Trophoblast cell (in vitro differentiated cells and primary cell): ENCODE data around the gene ARSG.
"Not testable (repeated sequence)": the region's sequence is repeated elsewhere in the genome, so short reads cannot be mapped to it uniquely, and the experiment has no call there.

Experiments
- DNase-seq, 2 donors: peaks; one replicate each; pipeline ENCODE4 v3.0.0-alpha.2; 2016
- H2AFZ ChIP-seq: 2 replicates; pipeline ENCODE4 v1.6.1; 2013; ENCODE audit warnings: low read length, moderate library complexity, mild to moderate bottlenecking; ENCODE audit not compliant: insufficient read depth, poor library complexity
- H2AK5ac ChIP-seq: 2 replicates; pipeline ENCODE4 v1.6.1; 2013; ENCODE audit warnings: mild to moderate bottlenecking, low read length
- H2BK120ac ChIP-seq: 2 replicates; pipeline ENCODE4 v1.6.1; 2013; ENCODE audit warnings: low read length, mild to moderate bottlenecking, moderate library complexity; ENCODE audit not compliant: insufficient read depth, poor library complexity
- H2BK12ac ChIP-seq: 2 replicates; pipeline ENCODE4 v1.6.1; 2013; ENCODE audit warnings: mild to moderate bottlenecking, low read length, moderate library complexity
- H2BK5ac ChIP-seq: 2 replicates; pipeline ENCODE4 v1.6.1; 2013; ENCODE audit warnings: low read length, low read depth, moderate library complexity, mild to moderate bottlenecking; ENCODE audit not compliant: poor library complexity
- H3K14ac ChIP-seq: 2 replicates; pipeline ENCODE4 v1.6.1; 2013; ENCODE audit warnings: mild to moderate bottlenecking, low read length
- H3K18ac ChIP-seq: 2 replicates; pipeline ENCODE4 v1.6.1; 2013; ENCODE audit warnings: mild to moderate bottlenecking, low read length
- H3K23ac ChIP-seq: 2 replicates; pipeline ENCODE4 v1.6.1; 2013; ENCODE audit warnings: low read length
- H3K27ac ChIP-seq: 2 replicates; pipeline ENCODE4 v1.5.1; 2013; ENCODE audit warnings: low read depth, mild to moderate bottlenecking, inconsistent platforms, low read length, moderate library complexity
- H3K27me3 ChIP-seq: 2 replicates; pipeline ENCODE4 v1.6.1; 2013; ENCODE audit warnings: inconsistent platforms, mild to moderate bottlenecking, low read length, moderate library complexity; ENCODE audit not compliant: insufficient read depth
- H3K36me3 ChIP-seq, 2 experiments: 1 replicate in 1 of 2; 2 replicates in 1 of 2; pipeline ENCODE4 v1.6.1; 2013; ENCODE audit warnings: low read length in 2 of 2, mild to moderate bottlenecking in 2 of 2, moderate library complexity in 1 of 2; ENCODE audit not compliant: insufficient read depth in 2 of 2, control insufficient read depth in 1 of 2
- H3K4ac ChIP-seq: 2 replicates; pipeline ENCODE4 v1.6.1; 2013; ENCODE audit warnings: low read depth, mild to moderate bottlenecking, low read length, moderate library complexity
- H3K4me1 ChIP-seq, 2 experiments: 1 replicate in 1 of 2; 2 replicates in 1 of 2; pipeline ENCODE4 v1.6.1; 2013; ENCODE audit warnings: low read length in 2 of 2, mild to moderate bottlenecking in 2 of 2, moderate library complexity in 1 of 2; ENCODE audit not compliant: insufficient read depth in 2 of 2, control insufficient read depth in 1 of 2
- H3K4me2 ChIP-seq: 2 replicates; pipeline ENCODE4 v1.6.1; 2013; ENCODE audit warnings: inconsistent platforms, mild to moderate bottlenecking, low read length, moderate library complexity
- H3K4me3 ChIP-seq: 2 replicates; pipeline ENCODE4 v1.5.1; 2013; ENCODE audit warnings: mild to moderate bottlenecking, low read depth, low read length, inconsistent platforms
- H3K79me1 ChIP-seq: one replicate; pipeline ENCODE4 v1.6.1; 2013; ENCODE audit warnings: low read length
- H3K79me2 ChIP-seq: 2 replicates; pipeline ENCODE4 v1.6.1; 2013; ENCODE audit warnings: low read length, mild to moderate bottlenecking; ENCODE audit not compliant: control insufficient read depth, insufficient read depth, poor library complexity
- H3K9ac ChIP-seq: 2 replicates; pipeline ENCODE4 v1.6.1; 2013; ENCODE audit warnings: mild to moderate bottlenecking, low read length
- H3K9me3 ChIP-seq: 2 replicates; pipeline ENCODE4 v1.6.1; 2013; ENCODE audit warnings: low read depth, mild to moderate bottlenecking, control low read depth, inconsistent platforms, low read length; ENCODE audit not compliant: insufficient read depth
- H4K12ac ChIP-seq: 2 replicates; pipeline ENCODE4 v1.6.1; 2013; ENCODE audit warnings: low read depth, mild to moderate bottlenecking, low read length, moderate library complexity
- H4K8ac ChIP-seq: 2 replicates; pipeline ENCODE4 v1.6.1; 2013; ENCODE audit warnings: low read depth, mild to moderate bottlenecking, low read length, moderate library complexity
- H4K91ac ChIP-seq: one replicate; pipeline ENCODE4 v1.6.1; 2013; ENCODE audit warnings: low read depth, mild to moderate bottlenecking, low read length, moderate library complexity
- WGBS: extraction: QIAGEN DNeasy Blood & Tissue Kit; methylation state at CpG from one replicate; pipeline ENCODE4 v1.1.7; 2013; ENCODE audit warnings: missing lambda C conversion rate; ENCODE audit not compliant: insufficient read length, insufficient coverage; ENCODE audit errors: extremely low coverage; 5-methylcytosine and 5-hydroxymethylcytosine counted together

The ARSG gene

DNA sequence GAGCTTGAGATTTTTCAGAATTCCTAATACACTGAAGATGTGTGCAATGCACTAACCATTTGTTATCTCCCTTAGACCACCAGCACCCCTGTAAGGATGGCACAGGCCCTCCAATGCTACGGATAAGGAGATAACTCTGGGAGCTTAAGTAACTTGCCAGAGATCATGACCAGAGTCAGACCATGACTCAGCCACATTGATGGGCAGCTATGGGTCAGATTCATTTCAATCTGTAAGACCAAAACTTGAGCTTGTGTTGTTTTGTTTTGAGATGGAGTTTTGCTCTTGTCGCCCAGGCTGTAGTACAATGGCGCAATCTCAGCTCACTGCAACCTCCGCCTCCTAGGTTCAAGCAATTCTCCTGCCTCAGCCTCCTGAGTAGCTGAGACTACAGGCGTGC lies 63.8 kb downstream of the ARSG start:
- H3K4me3 ChIP-seq, H2BK5ac ChIP-seq, H4K91ac ChIP-seq, H3K4me1 ChIP-seq, H3K18ac ChIP-seq, H3K9ac ChIP-seq, H3K36me3 ChIP-seq, H2AK5ac ChIP-seq, H3K14ac ChIP-seq, H3K27ac ChIP-seq, H3K27me3 ChIP-seq, H2BK120ac ChIP-seq, H3K4me2 ChIP-seq, H2AFZ ChIP-seq, H3K4ac ChIP-seq, H3K79me1 ChIP-seq, H3K9me3 ChIP-seq, H3K23ac ChIP-seq, H2BK12ac ChIP-seq, H4K12ac ChIP-seq, H4K8ac ChIP-seq, H3K79me2 ChIP-seq: not testable (repeated sequence)
- peak; percentile 68 to 74 for DNase-seq
- no CpG with 5 or more reads among the region's 5 CpGs for WGBS

DNA sequence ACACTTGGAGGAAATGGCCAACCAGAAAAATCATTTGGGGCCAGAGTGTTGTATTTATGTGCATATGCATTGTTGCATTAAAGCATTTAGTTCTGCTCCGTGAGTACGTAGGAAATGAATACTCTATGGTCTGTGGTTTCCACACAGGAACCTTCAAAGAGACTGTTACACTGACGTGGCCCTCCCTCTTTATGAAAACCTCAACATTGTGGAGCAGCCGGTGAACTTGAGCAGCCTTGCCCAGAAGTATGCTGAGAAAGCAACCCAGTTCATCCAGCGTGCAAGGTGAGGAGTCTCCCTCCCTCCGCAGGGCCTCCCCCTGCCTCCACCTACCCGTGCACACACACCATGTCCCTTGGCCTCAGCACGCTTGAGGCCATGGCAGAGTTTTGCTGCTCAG lies 65.2 kb downstream of the ARSG start:
- WGBS: no CpG with 5 or more reads among the region's 8 CpGs

DNA sequence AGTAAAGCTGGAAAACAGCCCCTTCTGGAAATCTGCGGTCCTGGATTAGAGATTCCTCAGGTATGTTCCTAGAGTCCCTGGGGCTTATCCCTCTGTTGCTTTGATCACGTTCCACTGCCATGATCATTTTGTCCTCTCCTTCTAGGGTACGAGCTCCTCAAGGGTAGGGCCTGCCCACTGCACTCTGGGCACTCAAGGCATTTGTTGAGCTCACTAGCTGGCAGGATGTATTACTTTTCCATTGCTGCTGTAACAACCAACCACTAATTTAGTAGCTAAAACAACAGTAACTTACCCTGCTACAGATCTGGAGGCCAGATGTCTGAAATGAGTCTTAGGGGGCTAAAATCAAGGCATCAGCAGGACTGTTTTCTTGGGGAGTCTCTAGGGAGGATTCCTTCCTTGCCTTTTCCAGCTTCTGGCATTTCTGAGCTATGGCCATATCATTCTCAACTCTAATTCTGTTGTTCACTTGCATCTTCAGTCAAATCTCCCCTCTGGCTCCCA lies 65.7 kb downstream of the ARSG start:
- Histone ChIP-seq H3K9me3 (peaks cover 1% of the 10 kb centered on the region), H3K18ac (no peak overlapping the region), H3K36me3 (no peaks in the 10 kb centered on the region), H2AFZ (no peak overlapping the region), H3K27ac (no peak overlapping the region), H3K79me2 (no peaks in the 10 kb centered on the region), H4K12ac (no peak overlapping the region), H3K9ac (no peak overlapping the region), H4K8ac (no peak overlapping the region), H2BK120ac (no peak overlapping the region), H3K4me3 (no peak overlapping the region), H2BK12ac (no peak overlapping the region), H3K27me3 (no peaks in the 10 kb centered on the region), H3K23ac (no peak overlapping the region), H2AK5ac (no peak overlapping the region), H3K14ac (no peak overlapping the region), H3K4ac (no peak overlapping the region), H3K79me1 (no peaks in the 10 kb centered on the region), H4K91ac (no peak overlapping the region), H3K4me1 (peaks cover 0 to 2% of the 10 kb centered on the region in 2 experiments), H3K4me2 (no peak overlapping the region), H2BK5ac (no peak overlapping the region)
- WGBS: no CpG with 5 or more reads among the region's 3 CpGs
- DNase-seq: no peak

More for the DNA sequence above, 65.2 kb downstream of the ARSG start:
- Histone ChIP-seq H3K4me1 (peaks cover 0 to 3% of the 10 kb centered on the region in 2 experiments), H3K27me3 (no peaks in the 10 kb centered on the region), H3K27ac (no peak overlapping the region), H2AK5ac (no peak overlapping the region), H3K9ac (no peak overlapping the region), H2BK5ac (no peak overlapping the region), H4K91ac (no peak overlapping the region), H3K79me2 (no peaks in the 10 kb centered on the region), H2BK120ac (no peak overlapping the region), H3K4me2 (no peak overlapping the region), H3K79me1 (no peaks in the 10 kb centered on the region), H3K23ac (no peak overlapping the region), H3K18ac (no peak overlapping the region), H4K12ac (no peak overlapping the region), H3K36me3 (no peaks in the 10 kb centered on the region), H2BK12ac (no peak overlapping the region), H3K4me3 (no peak overlapping the region), H3K9me3 (peaks cover 2% of the 10 kb centered on the region), H4K8ac (no peak overlapping the region), H3K4ac (no peak overlapping the region), H3K14ac (no peak overlapping the region), H2AFZ (no peak overlapping the region)
- DNase-seq: no peak

DNA sequence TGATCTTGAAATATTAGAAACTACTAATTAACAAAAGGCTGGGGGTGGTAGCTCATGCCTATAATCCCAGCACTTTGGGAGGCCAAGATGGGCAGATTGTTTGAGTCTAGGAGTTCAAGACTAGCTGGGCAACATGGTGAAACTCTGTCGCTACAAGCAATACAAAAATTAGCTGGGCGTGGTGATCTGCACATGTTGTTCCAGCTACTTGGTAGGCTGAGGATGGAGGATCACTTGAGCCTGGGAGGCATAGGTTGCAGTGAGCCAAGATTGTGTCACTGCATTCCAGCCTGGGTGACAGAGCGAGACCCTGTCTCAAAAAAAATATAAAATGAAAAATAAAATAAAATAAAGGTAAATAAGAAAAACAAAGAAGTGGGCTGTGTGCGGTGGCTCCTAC lies 66.6 kb downstream of the ARSG start:
- no peak overlapping the region for H3K4ac ChIP-seq
- no peak overlapping the region for H3K27ac ChIP-seq
- no CpG with 5 or more reads among the region's 4 CpGs for WGBS
- no peak overlapping the region for H4K91ac ChIP-seq
- DNase-seq: peak; percentile 34 to 66
- no peak overlapping the region for H3K23ac ChIP-seq
- no peaks in the 10 kb centered on the region for H3K27me3 ChIP-seq
- no peak overlapping the region for H2AFZ ChIP-seq
- no peak overlapping the region for H3K9ac ChIP-seq
- no peak overlapping the region for H4K12ac ChIP-seq
- H3K4me1 ChIP-seq: peaks cover 0 to 2% of the 10 kb centered on the region in 2 experiments
- H2BK5ac ChIP-seq: no peak overlapping the region
- H2BK120ac ChIP-seq: no peak overlapping the region
- H3K14ac ChIP-seq: no peak overlapping the region
- H3K79me2 ChIP-seq: no peaks in the 10 kb centered on the region
- no peak overlapping the region for H3K4me2 ChIP-seq
- H2BK12ac ChIP-seq: no peak overlapping the region
- H4K8ac ChIP-seq: no peak overlapping the region
- no peak overlapping the region for H3K18ac ChIP-seq
- H2AK5ac ChIP-seq: no peak overlapping the region
- H3K4me3 ChIP-seq: no peak overlapping the region
- no peaks in the 10 kb centered on the region for H3K79me1 ChIP-seq
- H3K36me3 ChIP-seq: no peaks in the 10 kb centered on the region
- peaks cover 1% of the 10 kb centered on the region for H3K9me3 ChIP-seq
